HG03565 (cell line): ENCODE measurements around the gene PYGM.

ENCODE experiments used
- ATAC-seq: cut with Tn5 transposase; IDR thresholded peaks from one replicate; pipeline ENCODE4 v1.9.1; 2021; ENCODE audit warnings: mild to moderate bottlenecking, moderate library complexity; ENCODE audit not compliant: unreplicated experiment

The PYGM gene

DNA sequence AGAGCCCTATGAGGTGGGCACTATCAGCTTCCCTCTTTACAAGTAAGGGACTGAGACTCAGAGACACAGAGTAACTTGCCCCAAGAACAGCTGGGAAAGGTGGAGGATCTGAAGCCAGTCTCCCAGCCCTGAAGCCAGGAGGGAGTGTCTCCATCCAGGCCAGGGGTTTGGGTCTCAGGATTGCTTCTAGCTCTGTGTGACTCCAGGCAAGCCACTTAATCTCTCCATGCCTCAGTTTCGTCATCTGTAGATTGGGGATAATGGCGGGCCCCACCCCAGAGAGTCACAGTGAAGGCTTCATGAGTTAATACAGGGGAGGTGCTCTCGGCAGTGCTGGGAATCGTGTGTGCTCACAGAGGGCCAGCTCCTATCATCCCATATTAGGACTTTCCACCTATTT is 32.7 kb upstream of the PYGM start:
- no peak for ATAC-seq

- no peak for ATAC-seq
Measured at GRCh38 chr11:64791781-64792291, 32.1 kb upstream of the PYGM start.

GRCh38 chr11:64790205-64791095 is 30.7 kb upstream of the PYGM start:
- ATAC-seq = no peak

DNA sequence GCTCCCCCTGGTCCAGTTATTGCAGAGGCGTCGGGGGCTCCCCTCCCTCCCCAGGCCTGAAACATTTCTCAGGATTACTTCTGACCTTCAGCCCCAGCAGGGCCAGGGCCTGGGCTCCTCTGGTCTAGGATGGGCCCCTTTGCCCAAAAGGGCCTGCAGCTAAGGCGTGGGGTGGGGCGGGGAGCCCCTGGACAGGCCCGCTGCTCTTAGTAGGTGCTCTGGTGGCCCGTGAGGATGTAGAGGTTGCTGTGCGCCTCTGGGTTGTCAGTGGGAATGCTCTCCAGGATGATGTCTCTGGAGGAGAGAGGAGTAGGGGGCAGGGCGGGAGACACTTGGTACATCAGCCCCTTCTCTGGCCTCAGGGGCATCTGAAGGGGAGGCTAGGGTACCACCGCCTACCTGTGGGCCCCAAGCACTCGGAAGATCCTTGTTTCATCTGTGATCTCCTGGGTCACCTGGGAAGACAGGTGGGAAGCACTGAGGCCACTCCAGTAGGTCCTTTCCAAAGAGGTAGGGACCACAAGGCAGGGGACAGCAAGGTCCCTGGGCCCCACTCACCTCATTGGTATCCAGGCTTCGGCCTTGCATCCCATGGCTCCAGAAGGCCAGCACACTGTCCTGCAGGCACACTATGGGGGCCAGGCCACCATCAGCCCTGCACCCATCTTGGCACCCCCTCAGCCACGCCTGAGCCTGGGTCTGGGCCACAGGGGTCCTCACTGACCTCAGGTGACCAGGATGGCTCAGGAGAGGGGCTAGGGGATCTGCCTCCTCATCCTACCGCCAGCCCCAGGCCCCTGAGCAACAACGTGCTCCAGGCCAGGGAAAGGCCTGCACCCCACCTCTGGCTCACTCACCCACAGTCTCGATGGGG is 29.8 kb upstream of the PYGM start:
- ATAC-seq = no peak

GRCh38 chr11:64788321-64789215 is 28.8 kb upstream of the PYGM start:
- ATAC-seq = no peak

- ATAC-seq = no peak
Measured at GRCh38 chr11:64787526-64788320, 27.9 kb upstream of the PYGM start.

DNA sequence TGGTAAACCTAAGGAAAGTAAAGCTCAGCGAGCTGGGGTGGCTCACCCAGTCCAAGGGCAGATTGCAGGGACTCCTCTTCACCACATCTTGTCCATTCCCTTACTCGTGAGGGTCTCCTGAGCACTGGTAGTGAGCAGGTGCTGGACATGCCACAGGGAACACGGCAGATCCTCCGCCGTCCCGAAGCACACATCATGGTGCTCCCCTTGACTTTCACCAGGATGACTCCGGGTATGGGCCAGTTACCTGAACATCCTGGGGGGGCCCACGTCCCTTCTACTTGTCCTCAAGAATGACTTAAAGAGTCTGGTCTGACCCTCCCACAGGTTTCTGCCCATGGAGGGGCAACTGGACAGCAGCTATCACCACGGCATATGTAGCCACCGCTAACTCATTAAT is 26.5 kb upstream of the PYGM start:
- no peak for ATAC-seq

- ATAC-seq = no peak
Measured at GRCh38 chr11:64784813-64785581, 25.2 kb upstream of the PYGM start.

DNA sequence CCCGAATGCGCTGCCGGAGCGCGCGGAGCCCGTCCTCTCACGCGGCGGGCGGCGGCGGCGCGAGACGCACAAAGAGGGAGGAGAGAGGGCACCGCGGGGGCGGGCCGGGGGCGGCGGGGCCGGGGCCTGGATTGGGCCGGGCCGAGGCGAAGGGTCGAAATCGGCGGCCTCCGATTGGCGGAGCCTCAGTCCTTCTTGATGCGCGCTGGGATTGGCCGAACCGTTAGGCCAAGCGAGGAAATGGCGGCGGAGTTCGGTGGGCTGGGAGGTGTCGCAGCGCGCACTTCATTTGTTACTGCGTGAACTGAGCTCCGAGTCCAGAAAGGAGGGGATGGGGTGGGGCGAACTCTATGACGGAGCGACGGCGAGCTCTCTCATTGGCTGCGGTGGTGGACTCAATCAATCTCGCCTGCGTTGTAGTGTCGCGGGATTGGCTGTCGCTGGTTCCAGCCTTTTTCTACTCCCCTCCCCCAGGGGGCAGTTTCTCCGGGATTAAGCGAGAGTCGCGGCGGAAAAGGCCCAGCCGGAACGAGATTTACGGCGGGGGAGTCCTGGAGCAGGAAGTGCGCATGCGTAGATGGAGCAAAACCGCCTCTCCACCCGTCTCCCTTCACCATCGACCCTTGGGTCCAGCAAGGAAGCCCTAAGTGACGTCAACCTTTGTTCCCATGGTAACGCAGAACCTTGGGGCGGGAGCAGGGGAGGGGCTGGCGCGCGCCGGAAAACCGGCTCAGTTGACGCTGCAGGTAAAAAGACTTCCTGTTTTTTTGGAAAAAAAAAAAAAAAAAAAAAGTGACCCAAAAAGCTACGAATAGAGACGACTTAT is 18.9 kb upstream of the PYGM start, which contains the start of gene SF1:
Gene SF1, minus strand, starts transcription at position 70 of the 826 bp plus-strand sequence. CDS start 150 bp downstream, outside the sequence.
- ATAC-seq = peak; percentile 66

DNA sequence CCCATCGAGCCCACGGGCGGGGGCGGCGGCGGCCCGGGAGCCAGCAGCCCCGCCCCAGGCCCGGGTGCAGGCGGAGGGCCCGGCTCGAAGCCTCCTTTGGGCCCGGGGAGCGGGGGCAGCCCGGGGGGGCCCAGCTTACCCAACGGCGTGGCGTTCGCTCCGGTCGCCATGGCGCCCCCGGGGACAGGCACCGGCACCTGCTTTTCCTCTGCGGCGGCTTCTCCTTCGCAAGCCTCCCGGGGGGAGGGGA is 18.4 kb upstream of the PYGM start:
- no peak for ATAC-seq

- no peak for ATAC-seq
Measured at GRCh38 chr11:64777449-64778222, 17.9 kb upstream of the PYGM start.

DNA sequence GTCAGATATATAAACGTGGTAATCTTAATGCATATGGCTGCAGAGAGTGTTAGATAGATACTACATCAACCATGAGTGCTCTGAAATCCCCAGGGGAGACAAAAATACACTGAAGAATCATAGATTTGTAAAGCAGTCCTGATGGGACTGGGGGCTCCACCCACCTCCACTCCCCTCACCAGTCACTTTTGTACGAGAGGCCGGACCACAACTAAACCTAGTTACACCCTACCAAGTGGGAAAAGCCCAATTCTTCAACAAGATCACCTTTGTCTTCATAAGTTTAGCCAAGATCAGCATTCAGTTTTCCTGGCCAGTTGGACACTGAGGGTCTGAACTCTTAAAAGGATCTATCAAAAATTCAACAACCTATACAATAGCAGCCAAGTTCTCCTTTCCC is 17.1 kb upstream of the PYGM start:
- no peak for ATAC-seq

GRCh38 chr11:64776425-64776824 is 16.7 kb upstream of the PYGM start:
- ATAC-seq = no peak

DNA sequence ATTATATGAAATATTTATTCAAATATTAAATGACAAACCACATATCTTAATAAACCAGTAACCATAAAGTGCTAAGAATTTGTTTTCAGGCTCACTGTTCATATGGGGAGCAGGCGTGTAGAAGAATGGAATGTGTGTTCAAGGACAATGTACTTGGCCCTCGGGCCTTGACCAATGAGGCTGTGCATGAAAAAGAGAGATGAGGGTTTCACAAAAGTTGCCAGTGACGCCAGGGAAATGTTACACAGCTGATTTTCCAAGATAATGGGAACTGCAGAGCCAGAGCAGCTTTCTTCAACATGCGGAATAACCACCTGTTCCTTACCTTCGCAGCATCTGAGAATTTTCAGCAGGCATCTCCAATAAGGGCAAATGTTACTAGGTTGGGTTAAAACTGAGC is 14.4 kb upstream of the PYGM start:
- ATAC-seq = no peak

GRCh38 chr11:64772303-64773018 is 12.7 kb upstream of the PYGM start:
- ATAC-seq = no peak

DNA sequence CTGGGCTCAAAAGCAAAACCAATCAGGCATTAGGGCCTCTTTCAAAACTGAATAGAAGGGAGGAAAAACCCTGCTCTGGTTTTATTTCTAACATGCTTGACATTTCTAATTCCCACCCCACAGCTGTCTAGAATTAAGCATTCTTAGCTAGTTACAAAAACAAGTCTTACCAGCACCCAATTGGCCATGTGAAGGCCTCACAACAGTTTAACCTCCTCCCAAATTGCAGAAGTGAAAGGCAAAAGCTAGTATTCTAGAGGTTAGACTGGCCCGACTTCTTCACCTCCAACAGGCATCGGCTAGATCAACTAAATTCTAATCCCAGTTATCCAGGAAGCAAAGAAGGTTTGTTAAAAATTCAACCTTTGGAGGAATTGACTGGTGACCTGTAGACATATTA is 12.1 kb upstream of the PYGM start:
- ATAC-seq = no peak

- ATAC-seq = no peak
Measured at GRCh38 chr11:64770120-64770519, 10.3 kb upstream of the PYGM start.
